SH-SY5Y (cell line): ENCODE results near the gene MSL1.

Experiments used
- GATA2 ChIP-seq: IDR thresholded peaks from 2 replicates; pipeline ENCODE4 v1.6.1; 2011; ENCODE audit warnings: mild to moderate bottlenecking, low read depth, low read length
- GATA3 ChIP-seq: IDR thresholded peaks from 2 replicates; pipeline ENCODE4 v1.6.1; 2011; ENCODE audit warnings: low read depth, mild to moderate bottlenecking, low read length, moderate library complexity

MSL1 gene

DNA sequence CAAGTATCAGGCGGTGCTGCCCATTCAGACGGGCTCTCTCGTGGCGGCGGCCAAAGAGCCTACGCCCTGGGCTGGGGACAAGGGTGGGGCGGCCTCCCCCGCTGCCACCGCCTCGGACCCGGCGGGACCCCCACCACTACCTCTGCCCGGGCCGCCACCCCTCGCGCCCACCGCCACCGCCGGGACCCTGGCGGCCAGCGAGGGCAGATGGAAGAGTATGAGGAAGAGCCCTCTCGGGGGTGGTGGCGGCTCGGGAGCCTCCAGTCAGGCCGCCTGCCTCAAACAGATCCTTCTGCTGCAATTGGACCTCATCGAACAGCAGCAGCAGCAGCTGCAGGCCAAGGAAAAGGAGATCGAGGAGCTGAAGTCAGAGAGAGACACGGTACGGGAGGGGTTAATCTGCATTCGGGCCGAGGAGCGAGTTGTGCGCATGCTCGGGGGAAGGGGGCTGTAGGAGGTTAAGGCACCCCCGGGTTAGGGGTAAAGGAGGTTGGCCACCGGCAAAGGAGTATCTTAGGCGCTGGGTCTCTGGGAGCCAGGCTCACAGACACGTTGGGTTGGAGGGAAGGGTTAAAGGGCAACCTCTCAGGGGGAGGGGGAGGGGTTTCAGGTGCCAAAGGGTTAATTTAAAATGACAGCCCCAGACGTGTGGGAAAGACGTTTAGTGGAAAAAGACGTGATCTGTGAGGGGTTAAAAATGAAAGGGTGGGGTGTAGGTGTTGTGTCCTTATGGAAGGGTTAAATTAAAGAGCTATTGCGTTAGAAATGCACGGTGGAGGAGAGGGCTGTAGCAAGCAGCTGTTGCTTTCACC is 1.4 kb downstream of the MSL1 start:
- TF ChIP-seq GATA3 (no peak), GATA2 (no peak)

DNA sequence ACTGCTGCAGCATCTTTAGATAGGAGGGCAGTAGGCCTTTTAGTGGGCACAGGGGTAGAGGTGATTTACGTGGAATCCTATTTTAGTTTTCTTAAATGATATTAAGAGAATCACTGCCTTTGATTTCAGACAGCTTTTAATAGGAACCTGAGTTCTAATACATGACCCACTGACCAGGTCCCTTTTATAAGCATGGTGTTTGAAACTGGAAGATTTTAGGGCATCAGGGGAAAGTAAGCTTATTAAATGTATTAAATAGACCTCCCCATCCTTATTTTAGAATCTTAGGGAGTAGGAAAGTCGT is 2.0 kb downstream of the MSL1 start:
- TF ChIP-seq GATA2 = no peak
- no peak for TF ChIP-seq GATA3

DNA sequence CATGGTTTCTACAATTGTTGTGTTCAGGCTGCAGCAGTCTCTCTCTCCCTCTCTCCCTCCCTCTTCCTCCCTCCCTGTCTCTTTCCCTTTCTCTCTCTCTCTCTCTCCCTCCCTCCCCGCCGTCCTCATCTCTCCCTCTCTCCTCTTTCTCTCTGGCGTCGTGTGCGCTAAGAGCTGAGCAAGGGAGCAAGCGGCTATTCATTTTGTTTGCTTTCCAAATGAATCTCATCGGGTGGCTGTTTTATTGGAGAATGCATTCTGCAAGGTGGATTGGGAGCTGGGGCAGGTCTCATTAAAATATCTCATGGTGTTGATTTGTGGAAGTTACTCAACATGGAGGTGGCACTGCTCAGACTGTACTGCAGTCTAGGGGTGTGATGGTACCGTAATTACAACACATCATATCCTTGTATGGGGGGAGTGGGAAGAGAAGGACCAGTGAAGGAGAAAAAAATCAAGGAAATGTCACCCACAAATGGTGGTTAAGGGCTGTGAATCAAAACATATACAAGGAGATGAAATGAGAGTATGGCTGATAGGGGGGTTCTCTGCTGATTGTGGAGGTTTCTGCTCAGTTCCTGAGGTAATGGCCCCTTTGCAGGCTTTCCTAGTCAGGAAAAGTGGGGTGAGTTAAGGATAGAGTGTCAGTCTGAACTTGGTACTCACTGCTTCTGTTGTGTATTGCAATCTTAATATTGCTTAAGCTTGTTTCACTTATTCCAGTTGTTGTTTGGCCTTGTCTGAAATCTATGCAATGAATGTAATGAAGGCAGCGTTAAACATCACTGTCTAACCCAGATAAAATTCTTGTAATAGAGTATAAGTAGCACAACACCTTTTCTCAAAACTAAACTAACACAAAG is 2.7 kb downstream of the MSL1 start:
- TF ChIP-seq GATA2 = no peak
- TF ChIP-seq GATA3 = no peak

DNA sequence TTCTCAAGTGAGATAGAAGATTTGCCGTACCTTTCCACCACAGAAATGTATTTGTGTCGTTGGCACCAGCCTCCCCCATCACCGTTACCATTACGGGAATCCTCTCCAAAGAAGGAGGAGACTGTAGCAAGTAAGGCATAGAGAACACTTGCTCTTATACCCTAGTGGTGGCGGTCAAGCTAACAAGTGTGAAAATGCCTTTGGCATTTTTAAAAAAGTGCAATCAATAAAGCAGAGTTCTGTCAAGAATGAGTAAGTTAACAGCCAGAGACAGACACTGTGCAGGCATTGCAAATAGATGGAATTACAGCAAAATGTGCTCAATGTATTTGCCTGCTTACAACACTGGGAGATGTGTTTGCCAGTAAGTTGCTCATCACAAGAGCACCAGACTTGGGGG is 7.7 kb downstream of the MSL1 start:
- no peak for TF ChIP-seq GATA2
- TF ChIP-seq GATA3 = no peak

DNA sequence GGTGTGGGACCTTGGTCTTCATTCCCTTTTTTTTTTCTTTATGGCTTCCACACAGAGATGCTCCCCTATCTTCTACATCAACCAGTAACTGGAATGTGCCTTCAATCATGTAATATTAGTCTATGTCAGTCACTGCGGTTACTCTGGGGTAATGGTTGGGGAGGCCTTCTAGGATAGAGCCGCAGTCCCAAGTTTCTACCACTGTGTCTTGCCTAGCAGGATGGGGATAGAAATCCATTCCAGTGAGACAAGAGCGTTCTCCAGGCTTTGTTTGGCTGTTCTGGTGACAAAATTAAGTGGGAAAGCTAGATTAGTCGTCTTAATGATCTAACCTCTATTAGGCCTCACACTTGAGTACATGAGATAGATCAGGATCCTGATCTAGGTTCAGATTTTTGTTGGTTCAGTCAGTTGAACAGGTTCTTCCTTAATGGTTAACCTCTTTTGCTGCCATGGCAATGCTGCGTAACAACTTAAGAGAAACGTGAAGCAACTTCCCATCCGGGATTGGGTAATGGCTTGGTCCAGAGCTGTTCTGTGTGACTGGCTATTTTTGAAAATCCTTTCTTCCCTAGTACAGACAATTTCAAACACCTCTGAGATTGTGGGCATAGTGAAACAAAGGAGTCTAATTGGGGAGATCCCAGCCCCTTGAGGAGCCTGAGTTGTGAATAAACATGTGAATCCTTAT is 8.7 kb downstream of the MSL1 start:
- TF ChIP-seq GATA2 (no peak), GATA3 (no peak)

DNA sequence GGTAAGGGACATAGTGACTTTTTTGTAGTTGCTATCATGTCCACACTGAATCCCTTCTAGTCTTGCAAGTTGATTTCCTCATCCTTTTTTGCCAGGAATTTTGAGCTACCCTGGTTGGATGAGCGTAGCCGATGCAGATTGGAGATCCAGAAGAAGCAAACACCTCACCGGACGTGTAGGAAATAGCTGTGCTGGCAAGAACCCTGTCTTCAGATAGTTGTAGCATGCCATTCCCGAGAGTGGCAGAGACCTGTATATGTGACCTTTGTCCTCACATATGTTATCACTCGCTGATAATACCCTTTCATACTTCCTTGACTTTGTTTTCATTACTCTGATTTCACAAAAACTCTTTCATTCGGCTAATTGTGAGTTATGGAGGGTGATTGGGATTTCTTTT is 12.4 kb downstream of the MSL1 start:
- TF ChIP-seq GATA2 = no peak
- no peak for TF ChIP-seq GATA3

DNA sequence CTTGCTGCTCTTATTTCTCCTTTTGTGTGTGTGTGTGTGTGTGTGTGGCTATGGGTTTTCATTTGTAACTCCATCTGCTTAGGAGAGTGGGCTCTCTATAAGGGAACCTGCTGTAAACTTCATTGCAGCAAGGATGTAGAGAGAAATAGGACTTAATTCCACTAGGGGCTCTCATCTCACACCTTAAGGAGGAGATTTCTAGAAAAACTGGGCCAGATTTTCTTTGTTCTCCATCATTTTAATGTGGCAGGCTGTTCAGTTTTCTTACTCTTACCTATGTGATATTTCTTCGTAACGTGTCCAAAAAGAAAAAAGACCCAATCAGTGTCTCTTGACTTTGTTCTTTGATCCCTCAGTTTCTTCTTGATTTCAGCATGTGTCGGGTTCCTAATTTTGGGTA is 14.0 kb downstream of the MSL1 start:
- no peak for TF ChIP-seq GATA3
- no peak for TF ChIP-seq GATA2

DNA sequence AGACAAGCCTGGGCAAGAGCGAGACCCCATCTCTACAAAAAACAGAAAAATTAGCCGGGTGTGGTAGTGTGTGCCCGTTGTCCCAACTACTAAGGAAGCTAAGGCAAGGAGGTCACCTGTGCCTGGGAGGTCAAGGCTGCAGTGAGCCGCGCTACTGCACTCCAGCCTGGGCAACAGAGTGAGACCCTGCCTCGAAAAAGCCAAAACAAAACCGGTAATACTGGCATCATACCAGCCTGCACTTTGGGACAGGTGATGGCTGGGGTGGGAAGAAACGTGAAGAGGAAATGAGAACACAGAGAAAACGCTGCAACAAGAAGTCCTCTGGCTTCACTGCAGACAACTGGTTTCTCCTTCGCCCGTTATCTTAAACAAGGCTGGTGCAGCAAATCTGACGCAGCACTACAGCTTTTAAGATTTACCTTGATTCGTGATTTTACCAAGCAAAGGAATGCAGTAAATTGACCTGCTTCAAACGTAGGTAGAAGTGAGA is 17.8 kb downstream of the MSL1 start:
- TF ChIP-seq GATA2 = no peak

DNA sequence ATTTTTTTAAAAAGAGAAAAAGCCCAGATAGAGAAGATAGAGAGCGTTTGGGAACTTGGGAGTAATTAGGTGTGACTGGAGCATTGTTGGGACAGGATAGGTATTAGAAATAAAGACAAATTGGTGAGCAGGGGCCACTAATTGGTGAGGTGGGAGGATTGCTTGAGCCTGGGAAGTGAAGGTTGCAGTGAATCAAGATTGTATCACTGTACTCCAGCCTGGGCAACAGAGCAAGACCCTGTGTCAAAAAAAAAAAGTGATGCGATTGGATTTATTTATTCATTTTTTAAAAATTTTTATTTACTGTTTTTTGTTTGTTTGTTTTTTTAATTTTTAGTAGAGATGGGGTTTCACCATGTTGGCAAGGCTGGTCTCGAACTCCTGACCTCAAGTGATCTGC is 23.7 kb downstream of the MSL1 start:
- TF ChIP-seq GATA3 (no peak), GATA2 (no peak)

DNA sequence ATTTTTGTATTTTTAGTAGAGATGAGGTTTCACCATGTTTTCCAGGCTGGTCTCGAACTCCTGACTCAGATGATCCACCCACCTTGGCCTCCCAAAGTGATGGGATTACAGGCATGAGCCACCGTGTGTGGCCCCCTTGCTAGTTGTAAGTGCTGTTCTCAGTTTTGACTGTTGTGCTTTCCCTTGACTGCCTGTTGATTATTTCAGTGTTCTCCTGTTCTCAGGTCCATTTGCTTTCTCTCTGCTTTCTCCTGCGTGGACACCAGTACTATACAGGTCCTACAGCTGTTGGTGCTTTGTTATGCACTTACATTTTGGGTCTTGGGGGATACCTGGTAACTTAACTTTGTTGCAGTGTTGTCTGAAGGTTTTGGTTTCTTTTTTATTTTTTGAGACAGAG is 26.8 kb downstream of the MSL1 start:
- no peak for TF ChIP-seq GATA3
- TF ChIP-seq GATA2 = no peak

DNA sequence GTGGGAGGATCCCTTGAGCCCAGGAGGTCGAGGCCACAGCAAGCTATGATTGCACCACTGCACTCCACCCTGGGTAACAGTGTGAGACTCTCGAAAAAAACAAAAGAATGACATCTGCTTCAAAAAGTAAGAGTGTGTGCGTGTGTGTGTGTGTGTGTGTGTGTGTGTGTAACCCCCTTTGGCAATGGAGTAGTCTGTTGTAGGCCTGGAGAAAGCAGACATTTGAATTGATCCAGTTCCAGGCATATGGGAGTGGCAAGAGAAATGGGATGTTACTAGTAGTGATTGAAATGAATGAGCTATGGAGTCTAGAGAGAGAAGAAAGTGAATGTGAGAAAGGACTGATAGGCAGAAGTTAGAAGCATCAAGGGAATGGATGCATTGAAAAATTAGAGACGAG is 28.5 kb downstream of the MSL1 start:
- TF ChIP-seq GATA3 (no peak), GATA2 (no peak)

DNA sequence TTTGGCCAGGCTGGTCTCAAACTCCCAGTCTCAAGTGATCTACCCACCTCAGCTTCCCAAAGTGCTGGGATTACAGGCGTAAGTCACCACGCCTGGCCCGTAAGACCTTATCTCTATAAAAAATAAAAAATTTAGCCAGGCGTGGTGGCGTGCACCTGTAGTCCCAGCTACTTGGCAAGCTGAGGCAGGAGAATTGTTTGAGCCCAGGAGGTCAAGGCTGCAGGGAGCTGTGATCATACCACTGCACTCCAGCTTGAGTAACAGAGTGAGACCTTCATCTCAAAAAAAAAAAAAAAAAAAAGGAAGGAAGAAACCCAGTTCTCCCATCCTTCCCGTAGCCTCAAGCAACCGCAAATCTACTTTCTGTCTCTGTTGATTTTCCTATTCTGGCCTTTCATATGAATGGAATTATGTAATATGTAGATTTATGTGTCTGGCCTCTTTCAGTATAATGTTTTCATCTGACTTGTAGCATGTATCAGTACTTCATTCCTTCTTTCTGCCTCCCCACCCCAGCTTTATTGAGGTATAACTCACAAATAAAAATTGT is 29.7 kb downstream of the MSL1 start:
- TF ChIP-seq GATA3 (no peak), GATA2 (no peak)

DNA sequence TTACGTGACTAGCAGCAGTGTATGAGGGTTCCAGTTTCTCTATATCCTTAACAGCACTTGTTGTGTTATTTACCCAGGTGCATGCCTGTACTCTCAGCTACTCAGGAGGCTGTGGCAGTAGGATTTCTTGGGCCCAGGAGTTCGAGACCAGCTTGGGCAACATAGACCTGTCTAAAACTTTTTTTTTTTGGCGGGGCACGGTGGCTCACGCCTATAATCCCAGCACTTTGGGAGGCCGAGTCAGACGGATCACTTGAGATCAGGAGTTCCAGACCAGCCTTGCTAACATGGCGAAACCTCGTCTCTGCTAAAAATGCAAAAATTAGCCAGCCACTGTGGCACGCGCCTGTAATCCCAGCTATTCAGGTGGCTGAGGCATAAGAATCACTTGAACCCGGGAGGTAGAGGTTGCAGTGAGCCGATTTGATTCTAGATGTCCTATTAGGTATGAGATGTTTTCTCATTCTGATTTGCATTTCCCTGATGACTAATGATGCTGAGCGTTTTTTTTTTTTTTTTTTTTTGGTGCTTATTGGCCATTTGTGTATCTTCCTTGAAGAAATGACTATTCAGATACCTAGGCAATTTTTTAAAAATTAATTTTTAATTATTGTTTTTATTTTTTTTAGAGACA is 31.9 kb downstream of the MSL1 start:
- TF ChIP-seq GATA3 (no peak), GATA2 (no peak)

DNA sequence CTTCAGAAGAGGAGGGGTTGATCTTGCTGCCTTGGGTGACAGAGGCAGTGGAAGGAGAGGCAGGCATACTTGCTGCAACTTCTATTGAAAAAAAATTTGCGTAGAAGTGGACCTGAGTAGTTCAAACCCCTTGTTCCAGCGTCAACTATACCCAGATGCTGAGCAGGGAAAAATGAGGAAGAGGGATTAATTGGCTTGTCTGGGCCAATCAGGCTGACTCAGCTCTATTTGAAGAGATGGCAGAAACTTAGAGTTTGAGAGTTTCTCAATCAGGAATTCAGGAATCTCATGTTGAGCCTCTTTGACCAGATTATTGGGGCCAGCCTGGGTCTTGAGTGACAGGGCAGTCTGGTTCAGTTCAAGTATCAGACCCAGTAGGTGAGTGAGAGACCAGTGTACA is 36.2 kb downstream of the MSL1 start:
- TF ChIP-seq GATA2 (no peak), GATA3 (no peak)
